Heart left ventricle (tissue), 16 donors: ENCODE data around the gene ZBTB12. TPM values are rescaled to one million over a fixed set of nuclear protein-coding genes. Genes with fewer than 3 reads are reported as not detected.
A peak's percentile ranks its signal among the peaks of the same experiment; 100 is the strongest.

Experiments
- ATAC-seq, 4 donors: fragments of 200-7000 bp; cut with Tn5 transposase; one replicate each; pipeline ENCODE4 v1.9.1; 2020 to 2022; ENCODE audit warnings: moderate library complexity in 4 of 4, mild to moderate bottlenecking in 3 of 4, moderate number of reproducible peaks in 1 of 4
- DNase-seq, 5 donors: peaks; one replicate each; pipeline ENCODE4 v3.0.0-alpha.2; 2020
- H3K27ac ChIP-seq, 12 donors: fragments of 200-600 bp; sonication (generic) in 4 of 12; one replicate each; pipeline versions ENCODE4 v1.5.0 to v1.8.0; 2016 to 2022; ENCODE audit warnings: mild to moderate bottlenecking in 2 of 12
- H3K27me3 ChIP-seq, 9 donors: fragments of 200-600 bp; sonication (generic) in 2 of 9; one replicate each; pipeline versions ENCODE4 v1.5.1 to v1.8.0; 2016 to 2022; ENCODE audit warnings: mild to moderate bottlenecking in 3 of 9
- H3K36me3 ChIP-seq, 9 donors: fragments of 200-600 bp; sonication (generic) in 2 of 9; one replicate each; pipeline versions ENCODE4 v1.5.0 to v1.8.0; 2018 to 2022; ENCODE audit warnings: mild to moderate bottlenecking in 2 of 9
- H3K4me1 ChIP-seq, 12 donors: fragments of 200-600 bp; sonication (generic) in 4 of 12; one replicate each; pipeline versions ENCODE4 v1.5.0 to v1.8.0; 2016 to 2022; ENCODE audit warnings: mild to moderate bottlenecking in 3 of 12
- H3K4me3 ChIP-seq, 12 donors: fragments of 200-600 bp; sonication (generic) in 4 of 12; one replicate each; pipeline versions ENCODE4 v1.5.0 to v1.8.0; 2017 to 2022; ENCODE audit warnings: mild to moderate bottlenecking in 9 of 12, moderate library complexity in 4 of 12
- H3K9me3 ChIP-seq, 12 donors: fragments of 200-600 bp; sonication (generic) in 4 of 12; one replicate each; pipeline versions ENCODE4 v1.5.0 to v1.8.0; 2016 to 2022; ENCODE audit warnings: mild to moderate bottlenecking in 1 of 12
- POLR2A ChIP-seq, 2 donors: fragments of 450-650 bp; IDR thresholded peaks; one replicate each; pipeline ENCODE4 v1.6.1; 2017; ENCODE audit warnings: antibody characterized with exemption in 2 of 2, mild to moderate bottlenecking in 2 of 2, moderate library complexity in 2 of 2
- whole genome bisulfite sequencing, 4 donors: extraction: QIAGEN DNeasy Blood & Tissue Kit in 2 of 4; methylation state at CpG; one replicate each; pipeline versions ENCODE4 v1.1.5 to v1.1.7; 2013 to 2018; 5-methylcytosine and 5-hydroxymethylcytosine counted together
- intact Hi-C, 10 donors: fragments of 100-400 bp; cut with DNase I; formaldehyde crosslinking; loops; one replicate each; pipeline versions ENCODE4 v1.11.1 to v1.14.2; 2022
- polyA plus RNA-seq, 2 donors: library from polyadenylated mRNA; stranded (reverse); fragments of 200-250 nt; gene quantifications; one replicate each; pipeline ENCODE4 v1.2.3, GENCODE V29; 2013
- total RNA-seq, 9 donors: library from RNA; depleted of rRNA in 2 of 9; stranded (reverse); fragments of >200 nt in 2 of 9; fragmentation: NEBNext Ultra II Directional in 3 of 9; extraction: Animal tissue kit (Norgen Biotek cat#: 25700) in 3 of 9; gene quantifications; one replicate each; pipeline versions ENCODE4 v1.1.0 to v1.2.4, GENCODE V29; 2016 to 2023
- TF ChIP-seq, protein P1 (sequence below), 12 donors: fragments of 200-600 bp; sonication (generic) in 4 of 12; IDR thresholded peaks; one replicate each; pipeline versions ENCODE4 v1.5.0 to v1.8.0; 2018 to 2022; ENCODE audit warnings: antibody characterized with exemption in 12 of 12, mild to moderate bottlenecking in 5 of 12
- donor health status: ischemic (EF 13 %, LVEDD 7.1; RV severe dilation, severe dysfunction).
- donor health status: healthy with polysubstance abuse.
- donor health status: DM: no; HTN: yes; CAD: no.
- donor health status: DM: no; HTN: no; CAD: no.
- donor health status: ischemic (EF 25% LVEDD 6.9; RV normal size, moderate dysfunction).
- donor health status: ischemic (EF 25% LVEDD 5.7; RV mildly dilated, moderate dysfunction).
- donor health status: healthy.
- donor health status: DM: yes; HTN: yes; CAD: no.
- donor health status: ischemic (EF 35%, LVEDD 5.7; RV mildly dilated, moderate dysfunction).
- donor health status: nonischemic (EF 11% LVEDD 7.7; RV severe dilation, severe dysfunction).
- donor health status: DM: yes; HTN: yes; CAD: no.
- donor health status: PGD.
- donor health status: ischemic (EF 29% LVEDD 5.4; RV normal size, mild dysfunction).
- donor health status: nonischemic (EF 23%, LVEDD 6.1; RV moderate dilation, normal function).

ZBTB12 gene
- total and polyA plus RNA-seq, 11 donors: 0.99 to 4.3 (median 2.3) TPM

DNA sequence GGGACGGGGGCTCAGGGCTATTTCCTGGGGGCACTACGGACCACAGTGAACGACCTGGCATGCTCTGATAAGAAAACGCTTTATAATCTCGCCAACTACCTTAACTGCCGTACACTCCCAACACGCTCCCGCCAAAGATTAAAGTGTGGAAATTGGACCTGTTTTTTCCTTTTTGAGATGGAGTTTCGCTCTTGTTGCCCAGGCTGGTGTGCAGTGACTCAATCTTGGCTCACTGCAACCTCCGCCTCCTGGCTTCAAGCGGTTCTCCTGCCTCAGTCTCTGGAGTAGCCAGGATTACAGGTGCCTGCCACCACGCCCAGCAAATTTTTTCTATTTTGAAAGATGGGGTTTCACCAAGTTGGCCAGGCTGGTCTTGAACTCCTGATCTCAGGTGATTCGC is 22.7 kb downstream of the ZBTB12 start:
- ATAC-seq: no peak
- no peak for DNase-seq
- Histone ChIP-seq H3K36me3 (peaks cover 0 to 50% (median 44%) of the 10 kb centered on the region in 9 donors), H3K4me3 (no peak overlapping the region), H3K27ac (no peak overlapping the region), H3K4me1 (no peaks in the 10 kb centered on the region), H3K27me3 (no peaks in the 10 kb centered on the region), H3K9me3 (no peaks in the 10 kb centered on the region)
- intact Hi-C loops: loop anchor here in 1 of 10 donors (5.0 kb wide), 1 partner anchor 202 kb away; no protein-coding TSS in a partner anchor
- 84 to 89% (median 86%) methylated on average over 13 of the region's 13 CpGs for WGBS, 4 donors
- TF ChIP-seq, protein P1, sequence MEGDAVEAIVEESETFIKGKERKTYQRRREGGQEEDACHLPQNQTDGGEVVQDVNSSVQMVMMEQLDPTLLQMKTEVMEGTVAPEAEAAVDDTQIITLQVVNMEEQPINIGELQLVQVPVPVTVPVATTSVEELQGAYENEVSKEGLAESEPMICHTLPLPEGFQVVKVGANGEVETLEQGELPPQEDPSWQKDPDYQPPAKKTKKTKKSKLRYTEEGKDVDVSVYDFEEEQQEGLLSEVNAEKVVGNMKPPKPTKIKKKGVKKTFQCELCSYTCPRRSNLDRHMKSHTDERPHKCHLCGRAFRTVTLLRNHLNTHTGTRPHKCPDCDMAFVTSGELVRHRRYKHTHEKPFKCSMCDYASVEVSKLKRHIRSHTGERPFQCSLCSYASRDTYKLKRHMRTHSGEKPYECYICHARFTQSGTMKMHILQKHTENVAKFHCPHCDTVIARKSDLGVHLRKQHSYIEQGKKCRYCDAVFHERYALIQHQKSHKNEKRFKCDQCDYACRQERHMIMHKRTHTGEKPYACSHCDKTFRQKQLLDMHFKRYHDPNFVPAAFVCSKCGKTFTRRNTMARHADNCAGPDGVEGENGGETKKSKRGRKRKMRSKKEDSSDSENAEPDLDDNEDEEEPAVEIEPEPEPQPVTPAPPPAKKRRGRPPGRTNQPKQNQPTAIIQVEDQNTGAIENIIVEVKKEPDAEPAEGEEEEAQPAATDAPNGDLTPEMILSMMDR (IDR thresholded peaks at IDR 0.05): no peak
- no peak for TF ChIP-seq POLR2A (IDR thresholded peaks at IDR 0.05)

DNA sequence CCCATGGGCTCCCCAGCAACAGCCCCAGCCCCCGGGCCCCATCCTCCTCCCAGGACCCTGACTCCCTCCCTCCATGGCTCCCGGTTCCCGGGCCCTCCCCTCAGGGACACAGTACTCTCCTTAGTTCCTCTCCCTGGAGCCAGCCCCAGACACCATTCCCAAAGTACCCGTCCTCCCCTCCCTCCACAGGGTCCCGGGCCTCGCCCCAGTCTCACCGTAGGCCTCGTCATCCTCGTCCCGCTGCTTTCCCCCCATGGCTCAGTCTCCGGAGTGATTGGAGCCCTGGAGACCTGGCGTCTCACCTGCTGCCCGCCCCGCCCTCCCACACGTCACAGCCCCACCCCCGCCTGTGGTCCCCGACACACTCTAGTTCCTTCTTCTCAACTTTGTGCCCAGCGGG is 23.2 kb downstream of the ZBTB12 start, which contains the start of gene SLC44A4:
TSS of gene SLC44A4 (minus strand) at position 272 of the 400 bp plus-strand sequence. CDS start at position 255, 17 bp downstream.
- no peaks in the 10 kb centered on the region for H3K27me3 ChIP-seq
- no peak for ATAC-seq
- no peak for DNase-seq
- H3K4me3 ChIP-seq: no peak within 1 kb of the TSS
- no peaks in the 10 kb centered on the region for H3K9me3 ChIP-seq
- peaks cover 0 to 46% (median 40%) of the 10 kb centered on the region in 9 donors for H3K36me3 ChIP-seq
- H3K4me1 ChIP-seq: no peaks in the 10 kb centered on the region
- H3K27ac ChIP-seq: no peak within 1 kb of the TSS
- TF ChIP-seq, protein P1 (IDR thresholded peaks at IDR 0.05): no peak
- TF ChIP-seq POLR2A (IDR thresholded peaks at IDR 0.05): no peak
- WGBS, 4 donors: 58 to 71% (median 60%) methylated on average over 18 of the region's 18 CpGs
- intact Hi-C loops: loop anchor here in 1 of 10 donors (5.0 kb wide), 1 partner anchor 201 kb away; no protein-coding TSS in a partner anchor

DNA sequence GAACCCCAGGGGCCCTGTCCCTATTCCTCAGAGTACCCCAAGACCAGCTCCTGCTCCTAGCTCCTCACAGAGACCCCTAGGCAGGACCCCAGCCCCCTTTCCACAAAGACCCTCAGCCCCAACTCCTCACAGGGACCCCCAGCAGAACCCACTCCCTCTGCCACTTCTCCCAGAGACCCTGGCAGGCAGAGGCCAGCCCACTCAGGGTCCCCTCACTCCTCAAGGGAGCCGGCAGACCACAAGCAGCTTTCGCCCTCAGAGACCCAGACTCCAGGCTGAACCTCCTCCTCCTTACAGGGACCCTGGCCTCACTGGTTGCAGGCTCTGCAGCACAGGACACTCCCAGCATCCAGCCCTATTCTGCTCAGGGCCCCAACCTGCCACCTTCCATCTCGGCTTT is 23.7 kb downstream of the ZBTB12 start:
- no peak for TF ChIP-seq POLR2A (IDR thresholded peaks at IDR 0.05)
- TF ChIP-seq, protein P1 (IDR thresholded peaks at IDR 0.05): no peak
- intact Hi-C loops: loop anchor here in 1 of 10 donors (5.0 kb wide), 1 partner anchor 201 kb away; no protein-coding TSS in a partner anchor
- no peak for DNase-seq
- no peak overlapping the region for H3K4me3 ChIP-seq
- ATAC-seq: no peak
- H3K27me3 ChIP-seq: no peaks in the 10 kb centered on the region
- no peaks in the 10 kb centered on the region for H3K9me3 ChIP-seq
- peaks cover 0 to 41% (median 35%) of the 10 kb centered on the region in 9 donors for H3K36me3 ChIP-seq
- WGBS, 4 donors: 82 to 84% (median 83%) methylated on average over 1 to 3 of the region's 3 CpGs
- H3K27ac ChIP-seq: no peak overlapping the region
- H3K4me1 ChIP-seq: no peaks in the 10 kb centered on the region

DNA sequence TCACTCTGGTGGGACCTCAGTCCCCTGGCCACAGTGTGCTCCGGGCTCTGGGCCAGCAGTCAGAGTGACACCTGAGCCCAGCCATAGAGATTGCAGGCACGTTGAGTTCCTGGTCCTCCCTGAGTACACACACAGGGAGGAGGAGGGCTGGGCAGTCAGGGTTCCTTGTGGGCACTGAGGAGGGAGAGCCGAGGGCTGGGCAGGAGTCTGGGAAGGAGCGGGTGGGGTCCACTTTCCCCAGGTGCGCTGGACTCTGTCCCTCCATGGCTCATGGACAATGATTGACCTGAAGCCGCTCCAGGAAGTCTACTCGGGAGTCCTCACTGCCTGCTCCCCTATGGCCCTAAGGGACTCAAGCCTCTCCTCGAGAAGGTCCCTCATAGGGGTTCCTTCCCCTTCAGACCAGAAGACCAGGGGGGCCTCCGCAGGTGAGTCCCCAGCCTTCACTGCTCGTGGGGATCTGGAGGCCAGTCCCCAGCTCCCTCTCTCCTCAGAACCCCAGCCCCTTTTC is 24.2 kb downstream of the ZBTB12 start:
- ATAC-seq (peak in 3 of 4 donors; percentile 14 to 38 (median 37)), DNase-seq (no peak)
- Histone ChIP-seq H3K4me1 (no peaks in the 10 kb centered on the region), H3K4me3 (no peak overlapping the region), H3K36me3 (peaks cover 0 to 36% (median 30%) of the 10 kb centered on the region in 9 donors), H3K27me3 (no peaks in the 10 kb centered on the region), H3K9me3 (no peaks in the 10 kb centered on the region), H3K27ac (no peak overlapping the region)
- TF ChIP-seq, protein P1 (IDR thresholded peaks at IDR 0.05): no peak
- no peak for TF ChIP-seq POLR2A (IDR thresholded peaks at IDR 0.05)
- intact Hi-C loops: loop anchor here in 1 of 10 donors (5.0 kb wide), 1 partner anchor 200 kb away; no protein-coding TSS in a partner anchor
- WGBS, 4 donors: 61 to 83% (median 71%) methylated on average over 5 to 10 of the region's 10 CpGs
